Stimulated activated CD8-positive, alpha-beta memory T cell treated with anti-CD3 and anti-CD28 coated beads, Interleukin-12 subunit alpha, Interleukin-12 subunit beta, amount 100 ng/mL, for 4 hours (primary cell): ENCODE data around the gene USP9Y.
"Not testable (repeated sequence)": the region's sequence is repeated elsewhere in the genome, so short reads cannot be mapped to it uniquely, and the experiment has no call there.

Experiments used
- DNase-seq: peaks from one replicate; pipeline ENCODE4 v3.0.0-alpha.2; 2020; ENCODE audit warnings: low read depth

The USP9Y gene

GRCh38 chrY:12701181-12701695, at the start of gene USP9Y:
Gene USP9Y (plus strand): TSS chrY:12701231. CDS start chrY:12709448, 8,217 bp downstream.
- no peak for DNase-seq

DNA sequence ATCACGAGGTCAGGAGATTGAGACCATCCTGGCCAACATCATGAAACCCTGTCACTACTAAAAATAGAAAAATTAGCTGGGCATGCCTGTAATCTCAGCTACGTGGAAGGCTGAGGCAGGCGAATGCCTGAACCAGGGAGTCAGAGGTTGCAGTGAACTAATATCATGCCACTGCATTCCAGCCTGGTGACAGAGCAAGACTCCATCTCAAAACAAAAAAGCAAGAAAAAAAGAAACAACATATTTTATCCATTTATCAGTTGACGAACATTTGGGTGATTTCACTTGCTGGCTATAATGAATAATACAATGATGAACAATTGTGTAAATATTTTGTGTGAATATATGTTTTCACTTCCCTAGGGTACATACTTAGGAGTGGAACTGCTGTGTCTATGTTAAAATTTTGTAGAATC, 49.4 kb upstream of the USP9Y start:
- no peak for DNase-seq

- no peak for DNase-seq
Observed at GRCh38 chrY:12661745-12662681, 39.0 kb upstream of the USP9Y start.

DNA sequence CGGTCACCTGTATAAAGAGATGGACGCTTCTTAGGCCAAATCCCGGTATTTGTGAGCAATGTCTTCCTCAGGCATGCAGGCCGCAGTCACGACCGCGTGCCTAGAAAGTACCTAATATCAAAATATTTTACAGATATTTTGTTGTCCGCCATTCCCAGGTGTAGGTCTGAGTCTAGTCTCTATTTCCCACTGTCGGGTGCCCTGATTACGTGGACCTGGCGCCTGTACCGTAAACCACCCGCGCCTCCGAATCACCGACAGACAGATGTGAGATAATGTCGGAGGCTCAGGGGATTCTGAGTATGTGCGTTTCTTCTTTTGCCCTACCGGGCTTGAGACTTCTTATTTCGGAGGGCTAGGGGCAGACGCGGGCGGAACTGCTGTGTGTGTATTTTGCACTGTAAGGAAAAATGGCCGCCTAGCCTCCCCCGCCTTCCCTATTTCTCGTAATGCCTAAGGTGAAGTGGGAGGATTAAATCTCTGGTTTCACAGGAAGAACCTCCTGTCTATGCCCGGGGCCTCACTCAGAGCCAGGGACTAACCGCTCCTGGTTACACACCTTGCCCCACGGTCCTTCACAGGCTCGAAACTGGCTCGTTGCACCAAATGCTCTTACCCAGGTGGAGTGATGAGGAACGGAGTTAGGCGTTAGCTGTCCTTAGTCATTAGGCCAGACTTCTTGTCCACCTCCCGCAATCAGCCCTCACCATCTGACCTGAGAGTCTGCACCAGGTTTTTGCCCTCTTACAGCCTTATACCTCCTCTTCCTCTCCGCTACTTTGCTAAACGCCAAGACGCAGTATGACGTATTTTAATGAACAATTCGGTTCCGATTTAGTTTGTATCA, 38.1 kb upstream of the USP9Y start:
- no peak for DNase-seq

GRCh38 chrY:12663845-12664244, 37.2 kb upstream of the USP9Y start:
- DNase-seq = not testable (repeated sequence)

- DNase-seq = no peak
Observed at GRCh38 chrY:12678111-12678510, 22.9 kb upstream of the USP9Y start.

DNA sequence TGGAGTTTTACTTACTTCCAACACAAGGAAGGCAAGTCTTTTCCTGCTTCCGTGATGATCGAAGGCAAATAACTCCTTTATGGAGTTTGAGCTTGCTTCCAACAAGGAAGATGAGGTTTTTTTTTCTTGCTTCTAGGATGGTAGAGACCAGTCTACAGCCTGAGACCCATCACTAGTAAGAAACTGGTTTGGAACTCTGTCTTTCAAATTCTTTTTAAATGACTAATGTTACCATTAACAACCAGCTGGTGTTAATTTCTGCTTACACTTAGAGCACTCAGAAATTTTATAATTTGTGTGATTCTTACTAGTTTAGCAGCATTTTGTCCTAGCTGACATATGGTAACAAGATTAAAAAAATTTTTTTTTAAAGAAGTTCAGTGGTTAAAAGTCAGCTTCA, 19.5 kb upstream of the USP9Y start:
- no peak for DNase-seq

GRCh38 chrY:12688337-12688736, 12.7 kb upstream of the USP9Y start:
- no peak for DNase-seq

DNA sequence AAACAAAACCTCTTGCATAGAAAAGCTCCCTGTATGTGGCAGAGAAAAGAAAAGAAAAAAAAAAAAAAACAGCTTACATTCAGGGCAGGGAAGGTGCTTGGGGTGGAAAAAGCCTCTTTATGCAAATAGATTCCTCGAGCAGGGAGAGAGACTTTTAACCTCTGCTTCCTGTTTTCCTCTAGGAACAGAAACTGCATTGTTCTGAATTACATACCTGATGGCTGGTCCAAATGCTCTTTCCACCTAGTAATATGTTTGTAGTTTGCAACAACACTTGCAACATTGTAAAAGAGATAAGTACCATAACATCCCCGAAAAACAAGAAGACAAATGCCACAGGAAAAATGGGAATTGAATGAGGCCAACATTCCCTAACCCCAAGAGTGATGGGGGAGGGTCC, 944 bp upstream of the USP9Y start:
- no peak for DNase-seq

DNA sequence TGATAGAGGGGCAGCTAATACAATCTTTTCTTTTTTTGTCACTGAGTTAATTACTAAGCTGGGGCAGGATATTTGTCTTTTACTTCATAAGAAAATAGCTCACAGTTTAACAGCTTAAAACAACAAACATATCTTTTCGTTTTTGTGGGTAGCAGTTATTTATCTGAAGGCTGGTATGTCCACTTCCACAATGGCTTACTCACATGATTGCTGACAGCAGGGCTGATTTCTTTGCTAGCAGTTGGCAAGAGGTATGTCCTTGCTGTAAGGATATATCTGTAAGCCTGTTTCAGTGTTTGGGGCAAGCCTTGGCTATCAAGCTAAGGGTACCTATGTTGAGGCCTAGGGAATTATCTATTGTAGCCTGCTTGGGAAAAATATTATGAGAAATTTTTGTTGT, 1.1 kb downstream of the USP9Y start:
- DNase-seq = no peak

DNA sequence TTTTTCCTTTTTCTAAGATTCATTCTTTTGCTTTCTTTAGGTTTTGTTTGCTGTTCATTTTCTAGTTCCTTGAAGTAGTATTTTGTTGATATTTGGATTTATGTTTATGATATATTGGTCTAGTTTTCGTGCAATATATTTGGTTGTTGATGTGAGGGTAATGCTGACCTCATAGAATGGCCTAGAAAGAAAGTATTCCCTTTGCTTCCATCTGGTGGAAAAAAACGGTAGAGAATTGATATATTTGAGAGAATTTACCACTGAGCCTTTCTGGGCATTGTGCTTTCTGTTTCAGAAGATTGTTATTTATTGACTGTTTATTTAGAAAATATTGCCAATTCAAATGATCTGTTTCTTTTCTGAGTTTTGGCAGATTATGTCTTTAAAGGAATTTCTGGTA, 9.4 kb downstream of the USP9Y start:
- DNase-seq = no peak

- no peak for DNase-seq
Observed at GRCh38 chrY:12715376-12715775, 14.3 kb downstream of the USP9Y start.

GRCh38 chrY:12729746-12730145, 28.7 kb downstream of the USP9Y start:
- DNase-seq = no peak

- no peak for DNase-seq
Observed at GRCh38 chrY:12733625-12734024, 32.6 kb downstream of the USP9Y start.

DNA sequence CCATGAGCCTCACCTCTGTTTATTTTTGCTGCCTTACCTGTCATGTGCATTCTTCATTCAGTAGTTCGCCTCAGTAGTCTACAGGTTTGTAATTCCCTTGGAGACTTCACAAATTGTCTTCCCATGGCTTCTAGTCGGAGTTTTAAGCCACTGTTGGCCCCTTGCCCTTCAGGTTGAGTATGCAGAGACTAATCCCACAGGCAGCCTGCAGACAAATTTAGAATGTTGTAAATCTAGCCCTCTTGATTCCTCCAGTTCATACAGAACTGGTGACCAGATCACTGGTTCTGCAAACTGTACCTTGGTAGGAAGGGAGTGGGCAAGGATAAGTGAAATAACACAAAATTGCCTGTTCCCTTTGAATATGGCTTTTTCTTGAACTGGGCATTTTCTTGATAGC, 33.0 kb downstream of the USP9Y start:
- no peak for DNase-seq

DNA sequence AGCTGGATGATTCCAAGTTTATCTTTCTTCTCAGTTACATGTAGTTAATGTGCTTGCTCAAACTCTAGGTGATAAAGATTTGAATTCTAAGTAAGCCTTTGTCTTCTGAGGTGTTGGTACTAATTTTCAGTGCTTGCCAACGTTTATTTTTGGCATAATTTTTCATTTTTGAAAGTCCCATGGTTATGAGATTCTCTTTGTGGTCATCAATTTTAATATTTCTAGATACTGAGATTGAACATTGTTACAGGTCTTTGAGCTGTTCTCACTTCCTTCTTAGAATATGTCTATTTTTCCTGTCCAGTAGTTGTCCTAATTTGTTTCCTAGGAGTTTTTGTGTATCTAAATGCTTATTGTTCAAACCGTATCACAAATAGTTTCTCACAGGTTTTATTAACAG, 40.4 kb downstream of the USP9Y start:
- DNase-seq = no peak

DNA sequence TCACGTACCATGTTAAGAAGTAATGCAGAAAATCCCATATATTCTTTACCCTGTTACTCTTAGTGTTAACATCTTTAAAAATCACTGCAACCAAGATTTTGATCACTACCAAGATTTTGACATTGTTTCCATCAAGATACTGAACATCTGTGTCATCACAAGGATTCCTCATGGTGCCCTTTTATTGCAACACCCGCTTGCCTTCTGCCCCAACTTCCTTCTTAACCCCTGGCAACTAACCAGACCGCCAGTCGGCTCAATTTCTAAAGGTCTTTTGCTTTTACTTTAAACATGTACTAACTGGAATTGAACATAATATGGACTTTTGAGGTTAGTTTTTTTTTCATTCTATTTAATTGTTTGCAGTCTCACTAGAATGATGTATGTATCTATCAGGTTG, 41.7 kb downstream of the USP9Y start:
- no peak for DNase-seq

DNA sequence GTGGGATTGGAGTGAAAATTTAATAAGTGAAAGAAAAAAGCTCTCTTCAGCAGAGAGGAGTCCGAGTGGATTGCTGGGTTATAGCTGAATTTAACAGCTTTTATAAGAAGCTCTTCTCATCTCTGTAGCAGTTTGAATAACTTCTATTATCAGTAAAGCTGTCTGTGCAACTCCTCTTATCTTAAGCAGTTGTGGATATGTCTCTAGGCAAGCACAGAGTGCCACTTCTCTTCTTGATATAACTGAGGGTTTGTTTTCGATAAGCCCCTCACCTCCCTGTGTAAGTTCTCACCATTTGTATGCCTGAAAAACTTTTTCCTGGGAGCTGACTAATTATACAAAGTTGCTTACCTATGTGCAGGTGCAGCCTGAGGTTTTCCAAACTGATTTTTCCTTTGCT, 43.1 kb downstream of the USP9Y start:
- no peak for DNase-seq

- no peak for DNase-seq
Observed at GRCh38 chrY:12749293-12749692, 48.3 kb downstream of the USP9Y start.

GRCh38 chrY:12752856-12753255, 51.8 kb downstream of the USP9Y start:
- DNase-seq = no peak

DNA sequence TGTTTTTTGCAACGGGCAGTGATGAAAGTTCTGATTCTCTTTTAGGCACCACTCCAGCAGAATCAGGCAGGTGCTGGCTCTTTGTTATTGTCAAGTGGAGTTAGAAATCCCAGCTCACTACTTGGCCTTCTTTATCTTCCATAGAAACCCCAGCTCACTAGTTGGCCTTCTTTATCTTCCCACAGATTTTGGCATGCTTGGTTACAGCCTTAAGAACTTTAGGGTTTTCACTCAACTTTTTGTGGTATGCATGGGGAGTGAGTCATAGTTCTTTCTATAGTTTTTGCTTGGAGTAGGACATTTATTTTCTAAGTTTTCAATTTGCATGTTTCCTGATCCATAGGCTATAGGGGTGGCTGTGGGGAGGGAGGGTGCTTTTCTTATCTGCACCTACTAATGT, 55.0 kb downstream of the USP9Y start:
- no peak for DNase-seq

DNA sequence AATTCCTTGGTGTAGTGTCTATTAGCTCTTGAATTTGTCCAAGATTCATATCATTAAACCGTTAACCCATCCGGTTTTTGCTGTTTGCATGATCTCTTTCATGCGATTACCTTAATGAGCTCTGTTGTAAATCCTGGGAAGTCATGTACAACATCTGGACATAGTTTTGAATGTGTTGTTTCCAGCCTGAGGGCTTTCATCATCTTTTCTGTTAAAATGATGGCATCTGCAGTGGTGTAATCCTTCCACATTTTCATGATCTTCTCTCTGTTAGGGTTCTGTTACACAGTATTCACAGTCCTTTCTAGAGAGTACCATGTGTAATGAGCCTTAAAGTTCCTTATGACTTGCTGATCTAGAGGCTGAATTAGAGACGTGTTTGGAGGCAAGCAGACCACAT, 64.9 kb downstream of the USP9Y start:
- no peak for DNase-seq

DNA sequence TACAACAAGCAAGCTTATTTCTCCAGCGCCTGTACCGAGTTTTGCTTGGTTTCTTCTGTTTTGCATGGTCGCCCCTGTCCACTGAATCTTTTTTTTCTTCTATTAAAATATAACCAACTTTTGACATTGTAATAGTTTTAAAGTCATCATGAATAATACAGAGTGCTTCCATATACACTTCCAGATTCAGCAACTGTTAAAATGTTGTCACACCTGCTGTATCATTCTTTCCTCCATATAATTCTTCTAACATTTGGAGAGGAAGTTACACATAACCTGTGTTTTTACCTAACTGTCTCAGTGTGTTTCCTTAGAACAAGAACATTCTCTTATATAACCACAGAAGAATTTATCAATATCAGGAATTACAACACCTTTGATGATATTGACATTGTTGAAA, 83.5 kb downstream of the USP9Y start:
- no peak for DNase-seq
